NCI-H2107 treated with DMSO at 0.1 percent for 48 hours (cell line): ENCODE results near the gene CPA3.

ENCODE experiments used
- DNase-seq: peaks from one replicate; lab custom pipeline; 2025; ENCODE audit not compliant: unreplicated experiment; lab: John Stamatoyannopoulos, UW

Gene CPA3

DNA sequence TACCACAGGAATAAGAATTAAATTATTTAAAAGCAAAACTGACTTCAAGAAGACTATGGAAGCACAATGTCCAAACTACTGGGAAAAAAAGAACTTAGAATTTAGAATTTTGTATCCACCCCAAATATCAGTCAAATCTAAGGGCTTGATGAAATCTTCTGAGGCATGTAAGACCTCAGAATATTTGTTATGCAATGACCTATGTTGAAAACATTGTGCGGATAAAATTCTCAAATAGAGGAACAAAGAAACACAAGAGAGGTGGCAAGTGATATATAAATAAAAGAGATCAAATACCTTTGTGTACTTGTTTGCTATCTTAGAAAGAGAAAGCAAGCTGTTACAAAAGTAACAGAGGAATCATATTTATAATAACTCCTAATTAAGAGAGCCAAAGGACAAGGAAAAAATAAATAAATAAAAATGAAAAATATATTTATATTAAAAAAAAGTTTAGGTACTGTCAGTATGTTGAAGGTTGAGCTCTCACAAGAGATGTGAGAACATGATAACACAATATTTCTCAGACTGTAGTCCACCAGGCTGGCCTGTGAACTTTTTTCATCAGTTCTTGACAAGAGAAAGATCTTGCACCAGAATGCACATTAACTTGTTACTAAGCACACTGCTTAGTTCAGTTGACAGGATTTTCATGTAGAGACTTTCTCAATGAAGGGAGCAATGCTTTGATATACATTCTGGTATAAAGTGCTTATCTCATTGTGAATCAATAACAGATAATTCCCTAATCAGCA is 50.0 kb downstream of the CPA3 start:
- DNase-seq, result no peak

- no peak for DNase-seq
Observed at GRCh38 chr3:148916132-148916531, 51.0 kb downstream of the CPA3 start.

GRCh38 chr3:148922467-148922866 is 57.4 kb downstream of the CPA3 start:
- no peak for DNase-seq

DNA sequence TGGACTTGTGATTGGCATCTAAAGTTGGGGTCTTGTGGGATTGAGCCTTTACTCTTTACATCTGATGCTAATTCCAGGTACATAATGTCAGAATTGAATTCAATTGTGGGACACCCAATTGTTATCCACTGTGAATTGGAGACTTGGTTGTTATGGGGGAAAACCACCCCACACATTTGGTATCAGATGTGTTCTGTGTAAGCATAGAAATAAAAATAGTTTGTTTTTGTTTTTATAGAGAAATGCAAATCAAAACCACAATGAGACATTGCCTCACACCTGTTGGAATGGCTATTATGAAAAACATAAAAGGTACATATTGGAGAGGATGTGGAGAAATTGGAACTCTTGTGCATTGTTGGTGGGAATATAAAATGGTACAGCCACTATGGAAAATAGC is 58.5 kb downstream of the CPA3 start:
- DNase-seq, result no peak

- no peak for DNase-seq
Observed at GRCh38 chr3:148924562-148924961, 59.5 kb downstream of the CPA3 start.

GRCh38 chr3:148925845-148926244 is 60.7 kb downstream of the CPA3 start:
- no peak for DNase-seq

- DNase-seq, result no peak
Observed at GRCh38 chr3:148930752-148931151, 65.7 kb downstream of the CPA3 start.

DNA sequence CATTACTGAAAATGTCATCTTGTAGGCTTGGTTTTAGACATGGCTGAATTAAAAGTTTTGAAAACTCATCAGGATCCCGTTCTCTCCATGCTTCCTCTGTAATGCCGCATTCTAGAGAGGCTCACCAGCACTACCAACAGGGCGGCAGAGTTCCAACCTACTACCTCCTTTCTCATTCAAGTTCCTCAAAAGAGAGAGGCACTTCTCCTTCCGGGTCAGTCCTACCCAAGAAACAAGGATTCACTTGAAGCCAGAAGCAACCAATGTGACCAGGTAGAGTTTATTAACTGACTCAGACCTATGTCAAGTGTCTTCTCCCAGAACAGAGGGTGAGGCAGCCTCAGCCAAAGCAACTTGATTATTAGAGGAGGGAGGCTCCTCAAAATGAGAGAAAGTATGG is 66.5 kb downstream of the CPA3 start:
- DNase-seq, result no peak

DNA sequence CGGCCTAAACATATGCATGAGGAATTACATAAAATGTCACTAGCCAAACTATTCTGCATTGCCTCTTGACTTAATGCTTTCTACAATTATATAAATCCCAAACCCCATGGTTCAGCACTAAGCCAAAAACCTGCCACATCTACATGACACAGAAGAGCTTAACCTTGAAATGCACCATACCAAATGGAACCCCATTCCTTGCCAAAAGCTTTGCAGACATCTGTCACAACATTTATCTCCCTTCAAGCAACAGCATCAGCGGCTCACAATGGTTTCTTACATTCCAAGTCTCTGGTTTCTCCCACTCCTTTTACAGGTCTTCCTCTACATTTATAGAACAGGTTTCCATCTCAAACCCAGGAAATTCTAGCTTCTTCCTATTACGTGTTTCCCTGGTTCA is 67.9 kb downstream of the CPA3 start:
- no peak for DNase-seq

DNA sequence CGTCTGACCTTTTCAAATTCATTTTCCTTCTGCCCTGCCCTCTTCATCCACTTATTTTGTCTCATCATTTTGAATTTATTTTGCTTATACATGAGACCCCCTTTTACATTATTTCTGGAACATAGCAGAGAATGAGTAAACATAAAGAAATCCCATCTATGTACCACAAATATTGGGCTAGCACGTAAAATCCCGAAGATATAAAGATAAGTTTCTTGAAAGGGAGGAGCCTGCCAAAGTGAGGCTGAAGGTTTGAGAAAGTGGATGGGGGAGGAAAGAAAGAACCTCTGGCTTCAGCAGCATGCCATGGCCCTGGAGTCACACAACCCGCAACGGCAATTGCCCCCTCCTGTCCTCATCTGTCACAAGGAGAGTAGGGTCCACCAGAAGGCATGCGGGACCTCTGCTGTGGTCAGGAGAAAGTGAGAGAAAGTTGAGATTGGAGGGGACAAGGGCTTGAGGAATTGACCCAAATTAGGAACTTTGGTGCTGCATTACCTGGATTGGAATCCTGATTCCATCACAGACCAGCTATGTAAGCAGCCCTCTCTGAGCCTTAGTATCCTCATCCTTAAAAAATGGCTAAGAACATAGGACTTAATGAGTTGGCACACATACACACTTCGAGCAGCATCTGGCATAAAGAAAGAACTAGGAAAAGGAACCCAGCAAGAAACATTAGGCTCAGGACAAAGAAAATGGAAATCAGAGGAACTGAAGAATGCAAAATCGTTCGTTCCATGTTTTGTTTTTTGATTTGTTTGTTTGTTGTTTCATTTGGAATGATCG is 72.6 kb downstream of the CPA3 start:
- DNase-seq, result no peak

DNA sequence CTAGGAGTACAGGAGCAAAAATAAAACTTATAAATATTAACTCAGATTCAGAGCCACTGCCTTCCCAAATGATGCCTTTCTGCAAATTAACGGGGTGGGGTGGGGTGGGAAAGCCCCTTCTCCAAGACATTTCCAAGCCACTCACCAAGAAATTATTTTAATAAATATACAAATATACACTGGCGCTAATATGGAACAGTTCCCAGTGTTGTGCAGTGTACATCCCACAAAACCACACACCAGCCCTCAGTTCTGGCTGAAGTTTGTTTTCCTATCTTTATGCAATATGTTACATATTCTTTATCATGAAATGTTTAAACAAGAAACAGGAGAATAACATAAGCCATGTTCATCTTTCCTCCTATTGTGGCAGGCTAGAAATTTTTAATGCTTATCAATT is 73.2 kb downstream of the CPA3 start:
- no peak for DNase-seq

- DNase-seq, result no peak
Observed at GRCh38 chr3:148938936-148939335, 73.8 kb downstream of the CPA3 start.

GRCh38 chr3:148940983-148941382 is 75.9 kb downstream of the CPA3 start:
- no peak for DNase-seq

DNA sequence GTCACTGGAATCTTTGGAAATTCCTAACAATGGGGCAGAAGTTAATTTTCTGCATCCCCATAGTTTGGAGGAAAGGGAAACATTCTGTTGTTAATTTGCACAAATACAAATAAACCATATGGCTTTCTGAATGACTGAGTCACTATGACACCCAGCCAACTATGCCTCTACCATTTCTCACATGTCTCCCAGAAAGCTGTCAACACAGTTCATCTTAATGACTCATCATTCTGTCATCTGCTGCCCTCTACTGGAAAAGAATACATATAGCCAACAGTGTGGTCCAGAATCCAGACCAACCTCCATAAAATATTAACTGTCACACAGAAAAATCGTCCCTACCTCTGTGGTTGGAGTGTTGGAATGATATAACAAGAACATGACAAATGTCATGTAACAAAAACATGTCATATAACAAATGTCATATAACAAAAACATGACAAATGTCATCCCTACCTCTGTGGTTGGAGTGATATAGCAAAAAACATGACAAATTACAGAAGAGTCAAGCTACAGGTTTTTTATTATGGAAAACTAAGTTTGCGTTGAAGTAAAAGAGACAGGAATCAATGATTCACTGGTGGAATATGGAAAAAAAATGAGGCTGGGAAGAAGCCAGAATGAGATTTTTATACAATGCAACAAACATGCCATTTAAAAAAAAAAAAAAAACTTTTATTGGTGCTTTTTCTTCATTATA is 78.6 kb downstream of the CPA3 start:
- DNase-seq, result peak; percentile 74

DNA sequence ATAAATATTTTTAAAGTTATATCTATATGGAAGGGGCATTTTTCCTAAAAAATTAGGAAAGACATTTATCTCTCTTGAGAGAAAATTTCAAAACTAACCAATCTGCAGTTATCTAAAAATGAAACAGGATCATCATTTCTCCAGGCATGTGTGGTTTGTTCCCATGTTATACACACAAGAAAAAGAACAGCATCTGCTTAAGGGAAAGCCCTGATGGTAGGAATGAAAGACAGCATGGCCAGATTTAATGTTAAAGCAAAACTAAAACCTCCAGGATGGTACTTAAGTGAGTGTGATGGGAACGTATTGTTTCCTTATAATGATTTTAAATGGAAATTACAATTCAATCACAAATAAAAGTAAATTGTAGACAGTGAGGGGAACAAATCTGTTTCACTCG is 80.0 kb downstream of the CPA3 start:
- DNase-seq, result no peak
